Sigmoid colon (tissue), 4 donors: ENCODE results near the gene RPS6KA2.

Source experiments
- CTCF ChIP-seq, 4 experiments: fragments of 450-650 bp in 3 of 4; fragments of 200-600 bp in 1 of 4; IDR thresholded peaks; one replicate each; pipeline ENCODE4 v1.5.1; 2016 to 2019; ENCODE audit warnings: antibody characterized with exemption in 4 of 4, mild to moderate bottlenecking in 3 of 4, moderate library complexity in 2 of 4
- EP300 ChIP-seq, 4 donors: sonication (generic); formaldehyde crosslinking; IDR thresholded peaks; one replicate each; pipeline ENCODE4 v1.6.1; 2017; ENCODE audit warnings: antibody characterized with exemption in 4 of 4
- POLR2A ChIP-seq, 2 donors: fragments of 450-650 bp; IDR thresholded peaks; one replicate each; pipeline ENCODE4 v1.6.1; 2016; ENCODE audit warnings: antibody characterized with exemption in 2 of 2, mild to moderate bottlenecking in 2 of 2, moderate library complexity in 2 of 2
- POLR2AphosphoS5 ChIP-seq, 4 donors: sonication (generic); formaldehyde crosslinking; IDR thresholded peaks; one replicate each; pipeline ENCODE4 v1.6.1; 2017; ENCODE audit warnings: antibody characterized with exemption in 4 of 4

DNA sequence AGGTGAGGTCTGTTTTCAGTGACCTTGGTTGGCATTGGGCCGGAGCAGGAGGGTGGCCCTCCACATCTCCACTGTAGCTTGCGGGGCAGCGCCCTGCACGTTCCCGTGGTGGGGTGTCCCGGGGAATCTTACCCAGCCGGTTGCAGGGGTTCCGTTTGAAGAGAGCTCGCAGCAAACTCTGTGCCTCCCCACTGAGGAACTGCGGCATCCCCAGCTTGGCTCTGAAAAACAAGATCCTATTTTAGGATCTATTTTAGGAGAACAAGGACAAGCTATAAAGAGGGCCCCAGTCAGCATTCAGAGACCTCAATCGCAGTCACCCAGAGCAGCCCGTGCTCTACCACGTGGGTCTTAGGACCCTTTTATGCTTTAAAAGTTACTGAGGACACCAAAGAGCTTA lies 138.3 kb downstream of the RPS6KA2 start:
- TF ChIP-seq EP300 (IDR thresholded peaks at IDR 0.05) (no peak), POLR2AphosphoS5 (IDR thresholded peaks at IDR 0.05) (no peak), CTCF (IDR thresholded peaks at IDR 0.05) (no peak), POLR2A (IDR thresholded peaks at IDR 0.05) (no peak)
